Measurements from ENCODE around the gene RHOC.
A peak's percentile ranks its signal among the peaks of the same experiment; 100 is the strongest.
"Not testable (repeated sequence)": the region's sequence is repeated elsewhere in the genome, so short reads cannot be mapped to it uniquely, and the experiment has no call there.

Gene RHOC

DNA sequence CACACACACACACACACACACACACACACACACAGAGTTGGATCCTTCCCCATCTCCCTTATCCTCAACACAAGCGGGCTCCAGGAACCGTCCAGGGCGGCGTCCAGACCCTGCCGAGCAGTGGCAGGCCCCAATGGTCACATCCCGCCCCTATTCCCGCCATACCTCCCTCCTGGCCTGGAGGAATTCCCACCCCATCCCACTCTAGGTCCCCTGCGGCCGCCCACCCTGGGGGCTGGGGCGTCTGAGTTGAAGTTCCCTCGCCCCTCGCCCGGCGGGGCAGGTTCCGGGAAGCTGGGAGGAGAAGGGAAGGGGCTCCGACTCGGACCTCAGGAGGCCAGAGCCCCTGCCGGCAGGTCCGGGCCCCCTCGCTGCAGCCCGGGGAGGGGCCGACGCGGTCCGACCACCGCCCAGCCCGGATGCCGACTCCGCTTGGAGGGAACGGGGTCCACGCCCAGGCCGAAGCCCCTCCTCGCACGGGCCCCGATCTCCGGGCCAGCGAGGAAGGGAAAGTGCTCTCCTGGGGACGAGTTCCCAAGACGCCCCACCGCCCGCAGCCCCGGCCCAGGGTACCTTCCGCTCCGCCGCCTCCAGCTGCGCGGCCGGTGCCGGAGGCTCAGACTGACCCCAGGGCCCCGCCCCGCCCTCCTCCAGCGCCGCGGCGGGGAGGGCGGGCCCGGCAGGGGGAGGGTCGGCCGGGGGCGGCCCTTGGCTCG, at the start of gene RHOC:
Gene RHOC (minus strand): TSS at position 623 of the 716 bp plus-strand sequence. CDS start 3,328 bp downstream, outside the sequence.
- FAIRE-seq (no peak), DNase-seq (ENCODE audit: extremely low spot score, insufficient read length, low read depth) (peak; percentile 67)

DNA sequence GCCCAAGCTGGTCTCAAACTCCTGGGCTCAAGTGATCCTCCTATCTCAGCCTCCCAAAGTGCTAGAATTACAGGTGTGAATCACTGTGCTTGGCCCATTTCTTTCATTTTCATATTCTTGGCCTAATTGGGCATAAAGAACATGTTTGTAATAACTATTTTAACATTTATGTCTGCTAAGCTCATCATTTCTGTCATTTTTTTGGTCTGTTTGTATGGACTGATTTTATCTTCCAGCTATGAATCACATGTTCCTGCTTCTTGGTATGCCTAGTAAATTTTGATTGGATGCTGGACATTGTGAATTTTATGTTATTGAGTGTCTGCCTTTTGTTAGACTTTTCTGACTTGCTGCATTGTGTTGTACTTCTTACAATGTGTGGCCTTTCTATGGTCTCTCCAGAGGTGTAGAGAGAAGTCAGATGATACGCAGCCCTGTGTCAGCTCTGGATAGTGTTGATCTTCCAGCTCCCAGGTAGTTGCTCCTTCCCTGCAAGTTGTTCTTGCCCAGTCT, 47.2 kb upstream of the RHOC start:
- DNase-seq (ENCODE audit: extremely low spot score, insufficient read length, low read depth) (no peak), FAIRE-seq (no peak)

DNA sequence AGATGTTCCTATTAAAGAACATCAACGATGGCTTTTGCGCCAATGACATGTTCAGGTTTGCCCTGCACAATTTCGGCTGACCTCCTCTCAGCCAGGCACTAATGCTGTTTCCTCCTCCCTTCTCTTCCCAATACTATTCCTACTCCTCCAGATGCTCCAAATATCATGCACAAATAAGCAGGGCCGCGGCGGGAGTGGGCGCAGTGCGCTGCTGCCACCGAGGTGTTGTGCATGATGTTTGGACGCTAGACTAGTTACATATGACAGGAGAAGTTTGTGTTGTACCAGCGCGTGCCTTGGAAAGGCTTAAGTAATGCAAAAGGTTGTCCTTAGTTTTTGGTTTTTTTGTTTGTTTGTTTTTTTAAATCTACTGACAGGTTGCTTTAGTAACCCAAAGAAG, 41.5 kb upstream of the RHOC start:
- DNase-seq (ENCODE audit: extremely low spot score, insufficient read length, low read depth), result no peak
- FAIRE-seq, result no peak

GRCh38 chr1:112744009-112744578, 37.2 kb upstream of the RHOC start:
- DNase-seq (ENCODE audit: extremely low spot score, insufficient read length, low read depth) (no peak), FAIRE-seq (no peak)

- no peak for DNase-seq (ENCODE audit: extremely low spot score, insufficient read length, low read depth)
- FAIRE-seq, result no peak
Measured at GRCh38 chr1:112743174-112744008, 36.5 kb upstream of the RHOC start.

GRCh38 chr1:112737573-112737972, 30.6 kb upstream of the RHOC start:
- FAIRE-seq, result no peak
- DNase-seq (ENCODE audit: extremely low spot score, insufficient read length, low read depth), result no peak

DNA sequence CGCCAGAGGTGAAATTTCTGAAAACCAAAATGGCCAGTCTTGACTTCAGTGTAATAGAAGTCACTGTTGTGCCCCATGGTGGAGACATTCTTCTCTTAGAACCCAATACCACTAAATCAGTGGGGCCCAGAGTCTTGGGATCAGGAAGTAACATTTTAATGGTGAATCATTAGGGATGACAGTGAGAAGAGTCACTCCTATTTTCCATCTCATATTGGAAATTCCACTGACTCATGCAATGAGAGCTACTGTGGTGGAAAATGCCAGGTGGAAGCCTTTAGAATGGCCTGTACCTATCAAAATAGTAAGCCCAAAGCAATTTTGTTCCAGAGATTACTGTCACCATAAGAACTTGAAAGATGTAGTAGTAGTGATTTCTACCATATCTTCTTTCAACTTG, 28.8 kb upstream of the RHOC start:
- DNase-seq (ENCODE audit: extremely low spot score, insufficient read length, low read depth) (no peak), FAIRE-seq (no peak)

DNA sequence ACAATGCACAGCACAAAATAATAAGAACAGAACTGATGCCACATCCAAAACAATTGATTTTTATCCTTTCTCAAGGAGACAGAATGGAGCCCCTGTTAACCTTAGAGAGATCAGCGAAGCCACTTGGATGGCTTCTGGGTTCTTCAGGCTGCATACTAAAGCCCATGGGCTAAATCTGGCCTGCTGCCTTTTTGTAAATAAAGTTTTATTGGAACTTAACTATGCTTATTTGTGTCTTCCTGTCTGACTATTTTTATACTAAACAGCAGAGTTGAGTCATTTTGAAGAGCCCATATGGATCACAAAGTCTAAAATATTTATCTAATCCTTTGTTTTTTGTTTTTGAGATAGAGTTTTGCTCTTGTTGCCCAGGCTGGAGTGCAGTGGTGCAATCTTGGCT, 24.5 kb upstream of the RHOC start:
- no peak for FAIRE-seq
- DNase-seq (ENCODE audit: extremely low spot score, insufficient read length, low read depth), result no peak

GRCh38 chr1:112729909-112730308, 23.0 kb upstream of the RHOC start:
- no peak for FAIRE-seq
- no peak for DNase-seq (ENCODE audit: extremely low spot score, insufficient read length, low read depth)

DNA sequence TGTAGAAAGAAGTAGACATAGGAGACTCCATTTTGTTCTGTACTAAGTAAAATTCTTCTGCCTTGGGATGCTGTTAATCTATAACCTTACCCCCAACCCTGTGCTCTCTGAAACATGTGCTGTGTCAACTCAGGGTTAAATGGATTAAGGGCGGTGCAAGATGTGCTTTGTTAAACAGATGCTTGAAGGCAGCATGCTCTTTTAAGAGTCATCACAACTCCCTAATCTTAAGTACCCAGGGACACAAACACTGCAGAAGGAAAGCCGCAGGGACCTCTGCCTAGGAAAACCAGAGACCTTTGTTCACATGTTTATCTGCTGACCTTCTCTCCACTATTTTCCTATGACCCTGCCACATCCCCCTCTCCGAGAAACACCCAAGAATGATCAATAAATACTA, 22.1 kb upstream of the RHOC start:
- FAIRE-seq; DNase-seq (ENCODE audit: extremely low spot score, insufficient read length, low read depth): not testable (repeated sequence)

DNA sequence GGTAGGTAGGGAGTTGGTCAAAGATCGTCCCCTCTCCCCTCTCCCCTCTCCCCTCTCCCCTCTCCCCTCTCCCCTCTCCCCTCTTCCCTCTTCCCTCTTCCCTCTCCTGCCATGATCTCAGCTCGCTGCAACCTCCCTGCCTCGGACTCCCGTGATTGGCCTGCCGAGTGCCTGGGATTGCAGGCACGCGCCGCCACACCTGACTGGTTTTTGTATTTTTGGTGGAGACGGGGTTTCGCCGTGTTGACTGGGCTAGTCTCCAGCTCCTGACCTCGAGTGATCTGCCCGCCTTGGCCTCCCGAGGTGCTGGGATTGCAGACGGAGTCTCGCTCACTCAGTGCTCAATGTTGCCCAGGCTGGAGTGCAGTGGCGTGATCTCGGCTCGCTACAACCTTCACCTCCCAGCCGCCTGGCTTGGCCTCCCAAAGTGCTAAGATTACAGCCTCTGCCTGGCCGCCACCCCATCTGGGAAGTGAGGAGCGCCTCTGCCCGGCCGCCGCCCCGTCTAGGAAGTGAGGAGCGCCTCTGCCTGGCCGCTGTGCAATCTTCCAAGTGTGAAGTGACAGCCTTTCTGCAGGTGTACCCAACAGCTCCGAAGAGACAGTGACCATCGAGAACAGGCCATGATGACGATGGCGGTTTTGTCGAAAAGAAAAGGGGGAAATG, 21.5 kb upstream of the RHOC start:
- not testable (repeated sequence) for DNase-seq (ENCODE audit: extremely low spot score, insufficient read length, low read depth); FAIRE-seq

DNA sequence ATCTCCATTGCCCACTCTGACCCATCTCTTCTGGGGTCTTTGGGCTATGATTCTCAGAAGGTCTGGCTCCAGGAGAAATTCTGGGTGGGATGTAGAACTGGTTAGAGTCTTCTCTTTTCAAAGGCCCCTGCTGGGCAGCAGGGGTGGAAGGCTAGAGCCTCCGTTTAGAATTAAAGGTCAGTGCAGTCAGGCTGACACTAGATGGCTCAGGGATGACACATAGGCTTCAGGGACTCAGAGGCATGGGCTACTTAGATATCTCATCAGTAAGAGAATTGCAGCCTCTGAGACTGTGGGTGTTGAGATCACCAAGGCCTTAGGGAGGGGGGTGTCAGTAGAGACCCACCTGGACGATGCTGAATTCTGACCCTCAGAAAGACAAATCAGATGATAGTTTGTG, 20.8 kb upstream of the RHOC start:
- no peak for FAIRE-seq
- no peak for DNase-seq (ENCODE audit: extremely low spot score, insufficient read length, low read depth)

DNA sequence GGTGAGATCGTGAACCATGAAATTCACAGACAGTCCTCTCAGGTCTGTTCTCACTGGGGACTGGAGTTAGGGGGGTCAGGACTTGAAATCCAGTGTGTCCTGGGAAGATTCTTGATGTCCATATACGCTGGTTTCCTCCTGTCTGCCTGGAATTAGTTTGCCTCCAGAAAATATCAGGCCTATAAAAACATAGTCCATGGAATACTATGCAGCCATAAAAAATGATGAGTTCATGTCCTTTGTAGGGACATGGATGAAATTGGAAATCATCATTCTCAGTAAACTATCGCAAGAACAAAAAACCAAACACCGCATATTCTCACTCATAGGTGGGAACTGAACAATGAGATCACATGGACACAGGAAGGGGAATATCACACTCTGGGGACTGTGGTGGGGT, 17.3 kb upstream of the RHOC start:
- not testable (repeated sequence) for FAIRE-seq; DNase-seq (ENCODE audit: extremely low spot score, insufficient read length, low read depth)

DNA sequence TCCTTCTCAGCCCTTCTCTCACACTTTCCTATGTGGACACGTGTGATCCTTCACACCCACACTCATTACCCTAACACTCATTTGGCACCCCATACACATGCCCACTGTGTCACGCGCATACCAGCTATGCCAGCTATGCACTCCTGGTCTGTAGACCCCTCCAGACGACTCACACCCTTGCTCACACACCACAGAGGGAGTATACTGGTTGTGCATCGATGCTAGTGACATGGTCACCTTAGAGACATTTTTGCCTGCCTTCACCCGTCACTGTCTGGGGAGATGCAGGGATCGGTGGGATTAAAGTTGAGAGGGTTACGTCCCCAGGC, 16.5 kb upstream of the RHOC start:
- FAIRE-seq (no peak), DNase-seq (ENCODE audit: extremely low spot score, insufficient read length, low read depth) (no peak)

DNA sequence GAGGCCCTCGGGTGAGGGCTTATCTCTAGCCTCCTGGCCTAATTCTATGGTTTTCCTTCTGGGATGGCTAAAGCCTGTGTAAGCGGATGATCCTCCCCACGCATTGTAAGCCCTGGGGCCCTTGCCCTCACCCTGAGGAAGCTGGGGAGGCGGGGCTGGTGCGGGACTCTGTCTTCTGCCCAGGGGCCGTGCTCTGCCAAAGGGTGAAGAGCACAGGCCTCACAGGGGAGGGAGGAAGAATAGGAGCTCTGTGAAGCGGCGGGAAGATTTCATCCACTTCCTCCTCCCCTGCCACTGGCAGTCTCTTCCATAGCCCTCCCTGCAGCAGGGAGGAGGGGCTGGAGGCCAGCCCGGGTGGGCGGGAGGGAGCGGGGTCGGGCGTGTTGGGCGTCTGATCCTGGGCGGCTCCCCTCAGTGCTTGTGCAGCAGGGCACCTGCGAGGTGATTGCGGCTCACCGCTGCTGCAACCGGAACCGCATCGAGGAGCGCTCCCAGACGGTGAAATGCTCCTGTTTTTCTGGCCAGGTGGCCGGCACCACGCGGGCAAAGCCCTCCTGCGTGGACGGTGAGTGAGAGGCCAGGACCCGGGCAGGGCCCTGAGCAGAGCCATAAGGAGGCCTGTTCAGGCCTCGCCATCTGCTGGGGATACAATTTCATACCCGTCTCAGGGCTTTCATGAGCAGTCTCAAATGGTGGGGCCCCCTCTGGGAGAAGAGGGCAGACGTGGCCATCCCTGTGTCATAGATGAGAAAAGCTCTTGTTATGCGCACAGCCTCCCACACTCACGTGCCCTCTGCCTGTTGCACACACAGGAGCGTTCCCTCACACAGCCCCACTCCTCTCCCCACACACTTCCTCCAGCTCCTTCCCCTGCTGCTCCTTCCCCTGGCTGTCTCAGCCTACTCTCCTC, 15.9 kb upstream of the RHOC start:
- FAIRE-seq, result no peak
- DNase-seq (ENCODE audit: extremely low spot score, insufficient read length, low read depth), result no peak

- FAIRE-seq, result no peak
- no peak for DNase-seq (ENCODE audit: extremely low spot score, insufficient read length, low read depth)
Measured at GRCh38 chr1:112721966-112722524, 15.1 kb upstream of the RHOC start.

GRCh38 chr1:112721294-112721693, 14.4 kb upstream of the RHOC start:
- not testable (repeated sequence) for DNase-seq (ENCODE audit: extremely low spot score, insufficient read length, low read depth); FAIRE-seq

DNA sequence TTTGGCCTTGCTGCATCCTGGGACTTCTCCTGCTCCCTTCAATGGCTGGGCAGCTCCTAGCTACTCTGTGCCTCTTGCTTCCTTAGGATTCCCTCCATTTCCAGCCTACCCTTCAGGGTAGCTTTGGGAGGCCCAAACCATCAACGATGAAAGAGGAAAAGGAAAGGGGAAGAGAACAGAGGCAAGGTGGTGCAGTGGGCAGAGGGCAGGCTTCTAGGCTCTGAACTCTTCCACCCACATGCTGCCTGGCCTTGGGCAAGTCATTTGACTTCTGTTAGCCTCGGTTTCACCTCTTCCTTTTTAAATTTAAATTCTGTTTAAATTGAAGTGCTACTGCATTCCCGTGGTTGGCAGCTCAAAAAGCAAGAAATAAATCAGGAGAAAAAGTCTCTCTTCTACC, 13.9 kb upstream of the RHOC start:
- FAIRE-seq, result no peak
- DNase-seq (ENCODE audit: extremely low spot score, insufficient read length, low read depth), result no peak

GRCh38 chr1:112719706-112720105, 12.8 kb upstream of the RHOC start:
- FAIRE-seq, result no peak
- no peak for DNase-seq (ENCODE audit: extremely low spot score, insufficient read length, low read depth)

Data from GM18507 (cell line).